Stomach (tissue), 9 donors: ENCODE results near the gene VSNL1. TPM values are rescaled to one million over a fixed set of nuclear protein-coding genes. Genes with fewer than 3 reads are reported as not detected.
A peak's percentile ranks its signal among the peaks of the same experiment; 100 is the strongest.

ENCODE experiments used
- DNase-seq, 2 donors: peaks; one replicate each; pipeline versions ENCODE4 v3.0.0 to v3.0.0-alpha.2; 2013 to 2019
- H3K27ac ChIP-seq, 5 donors: fragments of 200-600 bp in 4 of 5; sonication (generic) in 4 of 5; one replicate each; pipeline ENCODE4 v1.5.1; 2013 to 2019; ENCODE audit warnings: mild to moderate bottlenecking in 1 of 5, moderate library complexity in 1 of 5
- H3K27me3 ChIP-seq, 3 donors: fragments of 200-600 bp; sonication (generic); one replicate each; pipeline ENCODE4 v1.5.1; 2017 to 2019; ENCODE audit warnings: mixed run types in 1 of 3
- H3K36me3 ChIP-seq, 4 donors: fragments of 200-600 bp; sonication (generic); 1 replicate in 3 of 4; 2 replicates in 1 of 4; pipeline ENCODE4 v1.5.1; 2016 to 2019
- H3K4me1 ChIP-seq, 4 donors: fragments of 200-600 bp; sonication (generic); one replicate each; pipeline ENCODE4 v1.5.1; 2016 to 2019
- H3K4me3 ChIP-seq, 4 donors: fragments of 200-600 bp; sonication (generic) in 3 of 4; one replicate each; pipeline ENCODE4 v1.5.1; 2016 to 2019; ENCODE audit warnings: mild to moderate bottlenecking in 1 of 4
- H3K9me3 ChIP-seq, 4 donors: fragments of 200-600 bp; sonication (generic); one replicate each; pipeline ENCODE4 v1.5.1; 2016 to 2019
- EP300 ChIP-seq: sonication (generic); formaldehyde crosslinking; IDR thresholded peaks from one replicate; pipeline ENCODE4 v1.6.1; 2017; ENCODE audit warnings: antibody characterized with exemption
- POLR2A ChIP-seq, 4 donors: fragments of 450-650 bp; IDR thresholded peaks; one replicate each; pipeline ENCODE4 v1.6.1; 2016; ENCODE audit warnings: antibody characterized with exemption in 4 of 4, control low read depth in 2 of 4, mild to moderate bottlenecking in 1 of 4, moderate library complexity in 1 of 4
- POLR2AphosphoS5 ChIP-seq, 3 donors: sonication (generic); formaldehyde crosslinking; IDR thresholded peaks; one replicate each; pipeline ENCODE4 v1.6.1; 2016; ENCODE audit warnings: antibody characterized with exemption in 3 of 3
- WGBS, 5 donors: extraction: QIAGEN DNeasy Blood & Tissue Kit in 3 of 5; methylation state at CpG; one replicate each; pipeline versions ENCODE4 v1.1.5 to v1.1.7; 2013 to 2018; 5-methylcytosine and 5-hydroxymethylcytosine counted together
- intact Hi-C: fragments of 100-400 bp; cut with DNase I; formaldehyde crosslinking; loops from one replicate; pipeline ENCODE4 v1.15.1; 2023; ENCODE audit warnings: low total_unique reads
- polyA plus RNA-seq, 3 donors: library from polyadenylated mRNA; stranded (reverse); fragments of 200-250 nt; gene quantifications; one replicate each; pipeline ENCODE4 v1.2.3, GENCODE V29; 2013
- total RNA-seq, 5 donors: library from RNA; depleted of rRNA; stranded (reverse); fragments of >200 nt; gene quantifications; one replicate each; pipeline versions ENCODE4 v1.1.0 to v1.2.3, GENCODE V29; 2014 to 2016
- TF ChIP-seq, protein P1 (sequence below), 7 experiments: fragments of 450-650 bp in 4 of 7; fragments of 200-600 bp in 3 of 7; sonication (generic) in 3 of 7; IDR thresholded peaks; one replicate each; pipeline ENCODE4 v1.5.1; 2016 to 2019; ENCODE audit warnings: antibody characterized with exemption in 7 of 7, control low read depth in 2 of 7, mild to moderate bottlenecking in 1 of 7
- donor health status: healthy with polysubstance abuse.
- donor health status: Bipolar disorder and iron deficiency.
- donor health status: healthy.

VSNL1 gene
- total and polyA plus RNA-seq, 8 donors: 0.44 to 21.9 (median 11.0) TPM; not detected in 4

DNA sequence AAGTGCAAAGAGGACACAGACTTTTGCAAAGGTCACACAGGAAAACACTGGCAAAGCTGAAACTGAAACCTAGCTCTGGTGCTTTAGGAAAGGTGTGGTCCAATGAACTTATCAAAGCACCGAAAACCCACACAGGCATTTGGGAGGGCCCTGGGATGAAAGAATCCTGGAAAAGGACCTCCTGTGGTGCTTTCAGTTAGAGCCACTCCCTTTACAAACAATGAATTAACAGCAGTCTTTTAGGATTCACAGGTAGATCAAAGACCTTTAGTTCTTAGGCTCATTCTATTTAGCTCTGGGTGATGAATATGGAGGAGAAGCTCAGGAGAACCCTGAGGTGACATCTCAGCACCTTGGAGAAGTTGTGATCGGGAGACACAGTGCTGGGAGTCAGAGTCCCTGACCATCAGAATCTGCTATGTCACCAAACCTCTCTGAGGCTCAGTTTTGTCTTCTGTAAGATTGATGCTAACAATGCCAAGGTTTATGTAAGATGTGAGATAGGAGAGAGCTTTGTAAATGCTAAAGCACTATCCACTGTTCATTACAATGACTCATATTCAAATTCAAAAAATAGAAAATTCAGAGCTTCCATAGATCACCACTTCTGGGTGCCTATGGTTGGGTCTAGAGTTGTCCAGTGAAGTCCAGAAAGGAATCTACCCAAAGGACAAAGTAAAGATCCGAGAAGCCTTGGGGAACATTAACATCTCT, 39.3 kb downstream of the VSNL1 start:
- no peaks in the 10 kb centered on the region for H3K27me3 ChIP-seq
- H3K27ac ChIP-seq: peak overlapping the region in 1 of 5 donors; percentile 34
- 48 to 68% (median 58%) methylated on average over 3 of the region's 3 CpGs for WGBS, 5 donors
- peak in 1 of 2 donors; percentile 48 for DNase-seq
- no peak overlapping the region for H3K4me3 ChIP-seq
- TF ChIP-seq POLR2AphosphoS5 (IDR thresholded peaks at IDR 0.05): no peak
- TF ChIP-seq, protein P1, sequence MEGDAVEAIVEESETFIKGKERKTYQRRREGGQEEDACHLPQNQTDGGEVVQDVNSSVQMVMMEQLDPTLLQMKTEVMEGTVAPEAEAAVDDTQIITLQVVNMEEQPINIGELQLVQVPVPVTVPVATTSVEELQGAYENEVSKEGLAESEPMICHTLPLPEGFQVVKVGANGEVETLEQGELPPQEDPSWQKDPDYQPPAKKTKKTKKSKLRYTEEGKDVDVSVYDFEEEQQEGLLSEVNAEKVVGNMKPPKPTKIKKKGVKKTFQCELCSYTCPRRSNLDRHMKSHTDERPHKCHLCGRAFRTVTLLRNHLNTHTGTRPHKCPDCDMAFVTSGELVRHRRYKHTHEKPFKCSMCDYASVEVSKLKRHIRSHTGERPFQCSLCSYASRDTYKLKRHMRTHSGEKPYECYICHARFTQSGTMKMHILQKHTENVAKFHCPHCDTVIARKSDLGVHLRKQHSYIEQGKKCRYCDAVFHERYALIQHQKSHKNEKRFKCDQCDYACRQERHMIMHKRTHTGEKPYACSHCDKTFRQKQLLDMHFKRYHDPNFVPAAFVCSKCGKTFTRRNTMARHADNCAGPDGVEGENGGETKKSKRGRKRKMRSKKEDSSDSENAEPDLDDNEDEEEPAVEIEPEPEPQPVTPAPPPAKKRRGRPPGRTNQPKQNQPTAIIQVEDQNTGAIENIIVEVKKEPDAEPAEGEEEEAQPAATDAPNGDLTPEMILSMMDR (IDR thresholded peaks at IDR 0.05): no peak
- TF ChIP-seq EP300: no peak
- TF ChIP-seq POLR2A (IDR thresholded peaks at IDR 0.05): no peak
- intact Hi-C loops: no loop called here
- H3K4me1 ChIP-seq: peaks cover 0 to 5% (median 2%) of the 10 kb centered on the region in 4 donors
- no peaks in the 10 kb centered on the region for H3K9me3 ChIP-seq
- no peaks in the 10 kb centered on the region for H3K36me3 ChIP-seq

DNA sequence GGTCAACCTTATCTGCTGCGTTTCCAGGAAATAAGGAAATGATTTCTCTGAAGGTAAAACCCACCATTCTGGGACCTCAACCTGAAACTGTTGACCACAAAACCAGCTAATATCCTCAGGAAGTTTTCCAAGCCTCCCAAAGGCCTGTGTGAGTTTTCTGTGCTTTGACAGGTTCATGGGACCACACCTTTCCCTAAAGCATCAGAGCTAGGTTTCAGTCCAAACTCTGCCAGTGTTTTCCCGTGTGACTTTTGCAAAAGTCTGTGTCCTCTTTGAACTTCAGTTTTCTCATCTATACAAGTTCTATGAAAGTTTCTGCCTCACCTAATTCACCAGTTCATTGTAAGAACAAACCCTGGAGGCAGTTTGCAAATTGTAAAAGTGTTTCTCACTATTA, 39.8 kb downstream of the VSNL1 start:
- 49 to 80% (median 61%) methylated on average over 2 of the region's 2 CpGs for WGBS, 5 donors
- TF ChIP-seq POLR2A (IDR thresholded peaks at IDR 0.05) (no peak), POLR2AphosphoS5 (IDR thresholded peaks at IDR 0.05) (no peak), EP300 (no peak)
- TF ChIP-seq, protein P1 (IDR thresholded peaks at IDR 0.05): no peak
- intact Hi-C loops: no loop called here
- Histone ChIP-seq H3K27me3 (no peaks in the 10 kb centered on the region), H3K4me1 (peaks cover 0 to 5% (median 2%) of the 10 kb centered on the region in 4 donors), H3K27ac (peak overlapping the region in 1 of 5 donors; percentile 34), H3K36me3 (no peaks in the 10 kb centered on the region), H3K4me3 (no peak overlapping the region), H3K9me3 (no peaks in the 10 kb centered on the region)
- DNase-seq: no peak

DNA sequence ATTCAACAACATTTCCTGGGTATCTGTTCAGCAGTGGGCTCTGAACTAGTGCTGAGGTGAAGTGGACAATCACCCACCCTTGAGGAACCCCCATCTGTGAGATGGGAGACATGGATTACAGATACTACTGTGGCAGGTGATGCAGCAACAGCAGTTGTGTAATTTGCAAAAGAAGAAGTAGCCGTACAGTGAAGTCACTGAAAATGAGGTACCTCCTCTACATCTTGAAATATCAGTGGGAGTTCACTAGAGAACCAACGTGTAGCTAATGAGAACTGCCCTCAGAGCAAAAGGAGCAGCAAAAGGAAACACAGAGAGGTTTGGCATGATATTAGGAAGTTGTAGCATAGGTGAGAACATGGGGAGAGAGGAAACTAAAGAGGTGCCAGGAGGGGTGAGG, 41.3 kb downstream of the VSNL1 start:
- Histone ChIP-seq H3K27me3 (no peaks in the 10 kb centered on the region), H3K27ac (no peak overlapping the region), H3K4me3 (no peak overlapping the region), H3K36me3 (no peaks in the 10 kb centered on the region), H3K4me1 (peaks cover 0 to 5% (median 2%) of the 10 kb centered on the region in 4 donors), H3K9me3 (no peaks in the 10 kb centered on the region)
- intact Hi-C loops: no loop called here
- 68 to 75% (median 72%) methylated on average over 2 of the region's 2 CpGs for WGBS, 5 donors
- DNase-seq: no peak
- TF ChIP-seq, protein P1 (IDR thresholded peaks at IDR 0.05): no peak

DNA sequence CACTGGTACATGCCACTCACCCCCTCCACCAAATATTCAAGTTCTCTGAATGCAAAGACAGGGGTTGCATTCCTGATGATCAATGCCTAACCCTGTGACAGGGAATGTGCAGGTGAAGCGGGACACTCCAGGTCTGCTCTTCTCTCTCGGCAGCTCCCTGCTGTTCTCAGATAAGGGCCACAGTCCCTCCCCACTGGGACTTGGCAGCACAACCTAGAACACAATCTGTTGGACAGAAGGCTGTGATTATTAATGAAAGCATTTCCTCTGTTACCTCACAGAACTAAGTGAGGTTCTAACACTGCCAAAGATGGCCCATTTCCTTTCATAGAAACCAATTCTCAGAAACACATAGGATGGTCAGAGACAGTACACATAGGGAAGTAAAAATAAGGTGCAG, 42.7 kb downstream of the VSNL1 start:
- Histone ChIP-seq H3K9me3 (no peaks in the 10 kb centered on the region), H3K36me3 (no peaks in the 10 kb centered on the region), H3K4me1 (peaks cover 0 to 5% (median 2%) of the 10 kb centered on the region in 4 donors), H3K4me3 (no peak overlapping the region), H3K27me3 (no peaks in the 10 kb centered on the region), H3K27ac (no peak overlapping the region)
- intact Hi-C loops: no loop called here
- WGBS, 5 donors: 31 to 80% (median 44%) methylated on average over 2 of the region's 2 CpGs
- TF ChIP-seq POLR2AphosphoS5 (IDR thresholded peaks at IDR 0.05) (no peak), POLR2A (IDR thresholded peaks at IDR 0.05) (no peak), EP300 (no peak)
- no peak for DNase-seq

DNA sequence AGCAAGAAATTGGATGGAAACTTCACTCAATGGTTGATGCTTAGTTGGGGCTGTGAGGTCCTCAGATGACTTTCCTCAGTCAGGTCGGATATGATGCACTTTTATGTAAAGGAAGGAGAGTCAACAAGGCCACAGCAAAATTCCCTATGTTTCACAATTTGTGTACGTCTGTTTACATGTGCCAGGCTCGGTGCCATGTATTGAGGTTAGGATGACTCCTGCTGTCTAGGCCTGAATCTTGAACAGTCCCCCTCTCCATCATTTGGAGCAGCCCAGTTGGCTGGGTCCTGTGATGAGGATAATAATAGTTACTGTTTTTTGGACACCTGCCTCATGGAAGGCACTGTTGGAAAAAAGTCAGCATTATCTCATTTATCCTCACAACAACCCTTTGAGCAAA, 43.1 kb downstream of the VSNL1 start:
- WGBS, 5 donors: 73 to 81% (median 78%) methylated on average over 3 of the region's 3 CpGs
- DNase-seq: no peak
- TF ChIP-seq POLR2AphosphoS5 (IDR thresholded peaks at IDR 0.05) (no peak), EP300 (no peak), POLR2A (IDR thresholded peaks at IDR 0.05) (no peak)
- TF ChIP-seq, protein P1 (IDR thresholded peaks at IDR 0.05): no peak
- no peaks in the 10 kb centered on the region for H3K9me3 ChIP-seq
- no peak overlapping the region for H3K27ac ChIP-seq
- H3K4me1 ChIP-seq: peaks cover 0 to 5% (median 2%) of the 10 kb centered on the region in 4 donors
- H3K27me3 ChIP-seq: no peaks in the 10 kb centered on the region
- H3K4me3 ChIP-seq: no peak overlapping the region
- intact Hi-C loops: no loop called here
- no peaks in the 10 kb centered on the region for H3K36me3 ChIP-seq
